HG02852 (cell line): ENCODE results near the gene ZNF141.
"Not testable (repeated sequence)": the region's sequence is repeated elsewhere in the genome, so short reads cannot be mapped to it uniquely, and the experiment has no call there.

ENCODE experiments used
- ATAC-seq: cut with Tn5 transposase; IDR thresholded peaks from one replicate; pipeline ENCODE4 v1.9.1; 2021; ENCODE audit warnings: mild to moderate bottlenecking, moderate library complexity; ENCODE audit not compliant: unreplicated experiment

Gene ZNF141

GRCh38 chr4:337143-337931 is at the start of gene ZNF141:
Gene ZNF141, plus strand, starts transcription at chr4:337814. Its CDS starts 170 bp downstream, at chr4:337984.
- ATAC-seq: peak; percentile 93

GRCh38 chr4:288891-289290 is 48.7 kb upstream of the ZNF141 start:
- ATAC-seq: no peak

- no peak for ATAC-seq
Observed at GRCh38 chr4:294732-295131, 42.9 kb upstream of the ZNF141 start.

GRCh38 chr4:302381-302780 is 35.2 kb upstream of the ZNF141 start:
- ATAC-seq: no peak

- not testable (repeated sequence) for ATAC-seq
Observed at GRCh38 chr4:304516-304915, 33.1 kb upstream of the ZNF141 start.

GRCh38 chr4:304969-305680 is 32.5 kb upstream of the ZNF141 start, which contains the start of gene ZNF732:
Gene ZNF732, minus strand, starts transcription at chr4:305474. Its CDS starts 164 bp downstream, at chr4:305310.
- ATAC-seq: no peak

GRCh38 chr4:306551-306961 is 31.1 kb upstream of the ZNF141 start:
- ATAC-seq: no peak

- no peak for ATAC-seq
Observed at GRCh38 chr4:309807-310206, 27.8 kb upstream of the ZNF141 start.

GRCh38 chr4:314296-314903 is 23.2 kb upstream of the ZNF141 start:
- ATAC-seq: no peak

GRCh38 chr4:328729-329128 is 8.9 kb upstream of the ZNF141 start:
- ATAC-seq: no peak

- ATAC-seq: no peak
Observed at GRCh38 chr4:335515-335914, 2.1 kb upstream of the ZNF141 start.

GRCh38 chr4:336099-336892 is 1.3 kb upstream of the ZNF141 start:
- no peak for ATAC-seq

GRCh38 chr4:336893-337142 is 796 bp upstream of the ZNF141 start:
- ATAC-seq: peak; percentile 5

GRCh38 chr4:337932-338758 is 531 bp downstream of the ZNF141 start:
- peak; percentile 30 for ATAC-seq

- no peak for ATAC-seq
Observed at GRCh38 chr4:338759-339097, 1.1 kb downstream of the ZNF141 start.

- no peak for ATAC-seq
Observed at GRCh38 chr4:340011-340410, 2.4 kb downstream of the ZNF141 start.

GRCh38 chr4:373062-373839 is 35.6 kb downstream of the ZNF141 start:
- ATAC-seq: no peak

GRCh38 chr4:374298-375160 is 36.9 kb downstream of the ZNF141 start:
- ATAC-seq: no peak
